Cardiac fibroblast (primary cell): ENCODE measurements around the gene RIT2.

ENCODE experiments used
- DNase-seq, 2 donors: peaks; one replicate each; pipeline versions ENCODE4 v3.0.0 to v3.0.0-alpha.2; 2010; ENCODE audit warnings: low read depth in 2 of 2
- H3K4me3 ChIP-seq, 2 donors: replicated peaks in 1 of 2; 1 replicate in 1 of 2; 2 replicates in 1 of 2; pipeline ENCODE4 v1.5.1; 2011; ENCODE audit warnings: low read depth in 2 of 2, low read length in 2 of 2, mild to moderate bottlenecking in 2 of 2, moderate library complexity in 1 of 2
- TF ChIP-seq, protein P1 (sequence below): IDR thresholded peaks from one replicate; pipeline ENCODE4 v1.5.1; 2011; ENCODE audit warnings: low read depth, mild to moderate bottlenecking, low read length, inconsistent platforms

The RIT2 gene

DNA sequence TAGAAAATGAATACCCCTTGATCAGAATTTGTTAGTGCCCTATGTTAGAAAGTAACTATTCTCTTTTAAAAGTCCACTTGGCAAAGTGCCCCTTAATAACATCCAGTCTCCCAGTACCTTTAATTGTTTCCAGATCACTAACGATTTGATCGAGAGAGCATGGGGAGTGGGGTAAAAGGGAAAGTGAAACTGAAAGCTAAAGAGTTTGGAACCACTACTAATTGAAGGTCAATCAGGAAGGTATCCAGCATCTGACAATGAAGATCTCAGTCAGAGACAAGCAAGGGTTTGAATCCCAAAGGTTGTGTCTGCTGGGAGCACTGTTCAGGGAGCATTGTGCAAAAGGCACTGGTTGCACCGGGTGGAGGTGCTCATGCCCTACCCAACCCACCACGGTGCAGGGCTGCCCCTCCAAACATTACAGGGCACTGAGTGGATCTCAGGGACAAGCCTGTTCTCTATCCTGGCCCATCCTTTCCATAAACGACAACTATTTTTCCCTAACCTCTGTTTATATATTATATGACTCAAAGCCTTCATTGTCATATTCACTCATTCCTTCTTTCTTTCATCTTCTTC is 14.6 kb upstream of the RIT2 start:
- DNase-seq = peak in 1 of 2 donors; percentile 13
- TF ChIP-seq, protein P1, sequence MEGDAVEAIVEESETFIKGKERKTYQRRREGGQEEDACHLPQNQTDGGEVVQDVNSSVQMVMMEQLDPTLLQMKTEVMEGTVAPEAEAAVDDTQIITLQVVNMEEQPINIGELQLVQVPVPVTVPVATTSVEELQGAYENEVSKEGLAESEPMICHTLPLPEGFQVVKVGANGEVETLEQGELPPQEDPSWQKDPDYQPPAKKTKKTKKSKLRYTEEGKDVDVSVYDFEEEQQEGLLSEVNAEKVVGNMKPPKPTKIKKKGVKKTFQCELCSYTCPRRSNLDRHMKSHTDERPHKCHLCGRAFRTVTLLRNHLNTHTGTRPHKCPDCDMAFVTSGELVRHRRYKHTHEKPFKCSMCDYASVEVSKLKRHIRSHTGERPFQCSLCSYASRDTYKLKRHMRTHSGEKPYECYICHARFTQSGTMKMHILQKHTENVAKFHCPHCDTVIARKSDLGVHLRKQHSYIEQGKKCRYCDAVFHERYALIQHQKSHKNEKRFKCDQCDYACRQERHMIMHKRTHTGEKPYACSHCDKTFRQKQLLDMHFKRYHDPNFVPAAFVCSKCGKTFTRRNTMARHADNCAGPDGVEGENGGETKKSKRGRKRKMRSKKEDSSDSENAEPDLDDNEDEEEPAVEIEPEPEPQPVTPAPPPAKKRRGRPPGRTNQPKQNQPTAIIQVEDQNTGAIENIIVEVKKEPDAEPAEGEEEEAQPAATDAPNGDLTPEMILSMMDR = no peak
- peak overlapping the region in 1 of 2 donors; percentile 11 for H3K4me3 ChIP-seq

DNA sequence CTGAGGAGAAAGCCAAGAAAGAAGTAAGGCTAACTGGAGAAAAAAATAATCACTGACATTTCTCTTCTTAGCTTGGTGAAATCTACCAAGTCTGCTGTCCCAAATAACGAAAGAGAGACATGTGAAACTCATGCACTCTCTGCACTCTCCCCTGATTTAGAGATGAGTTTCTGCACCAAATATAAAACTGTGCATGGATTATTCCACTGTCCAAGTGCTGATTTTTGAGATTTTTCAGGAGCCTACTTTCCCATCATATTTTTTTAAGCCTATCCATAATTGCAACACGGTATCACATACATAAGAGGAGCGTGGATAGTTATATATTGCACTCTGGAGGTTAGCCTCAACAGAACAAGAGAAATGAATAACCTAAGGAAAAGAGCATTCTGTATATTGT is 10.0 kb upstream of the RIT2 start:
- TF ChIP-seq, protein P1 = no peak
- H3K4me3 ChIP-seq = no peak overlapping the region
- DNase-seq = no peak

DNA sequence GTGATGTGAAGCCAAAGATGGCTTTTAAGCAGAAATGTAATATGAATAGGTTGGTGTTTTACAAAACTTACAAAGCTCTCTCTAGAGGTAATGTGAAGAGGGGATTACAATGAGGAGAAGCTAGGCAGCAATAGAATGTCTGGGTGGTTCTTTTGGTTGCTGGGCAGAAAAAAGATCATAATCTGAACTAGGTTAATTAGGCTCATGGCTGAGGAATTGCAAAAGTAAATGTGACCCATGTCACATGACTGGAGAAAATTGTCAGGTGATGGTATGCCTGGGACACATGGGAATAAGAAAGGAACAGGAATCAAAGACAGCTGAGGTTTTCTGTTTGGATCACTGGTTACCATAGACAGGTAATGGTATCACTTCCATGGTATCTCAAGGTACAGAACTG is 7.5 kb upstream of the RIT2 start:
- TF ChIP-seq, protein P1 = no peak
- DNase-seq = no peak
- H3K4me3 ChIP-seq = no peak overlapping the region

DNA sequence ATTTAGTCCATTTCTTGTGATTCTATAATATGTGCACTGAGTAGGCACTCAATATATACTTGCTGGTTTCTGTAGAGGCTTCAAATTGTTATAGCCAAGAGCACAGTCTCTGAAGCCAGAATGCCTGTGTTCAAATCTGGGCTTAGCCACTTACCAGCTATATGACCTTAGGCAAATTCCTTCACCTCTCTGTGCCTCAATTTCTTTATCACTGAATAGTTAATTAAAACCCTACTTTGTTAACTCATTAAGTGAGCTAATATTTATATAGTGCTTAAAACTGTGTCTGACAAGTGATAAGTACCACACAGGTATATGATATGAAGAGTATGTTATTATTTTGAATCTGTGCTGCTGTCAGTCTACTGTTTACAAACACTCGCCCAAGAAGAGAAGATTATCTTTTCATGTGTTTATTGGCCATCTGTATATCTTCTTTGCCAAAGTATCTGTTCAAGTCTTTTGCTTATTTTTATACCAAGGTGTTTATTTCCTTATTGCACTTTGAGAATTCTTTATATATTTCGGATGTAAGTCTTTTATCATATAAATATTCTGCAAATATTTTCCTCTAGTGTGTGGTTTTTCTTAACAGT is 1.3 kb upstream of the RIT2 start:
- no peak overlapping the region for H3K4me3 ChIP-seq
- no peak for DNase-seq
- TF ChIP-seq, protein P1 = no peak

DNA sequence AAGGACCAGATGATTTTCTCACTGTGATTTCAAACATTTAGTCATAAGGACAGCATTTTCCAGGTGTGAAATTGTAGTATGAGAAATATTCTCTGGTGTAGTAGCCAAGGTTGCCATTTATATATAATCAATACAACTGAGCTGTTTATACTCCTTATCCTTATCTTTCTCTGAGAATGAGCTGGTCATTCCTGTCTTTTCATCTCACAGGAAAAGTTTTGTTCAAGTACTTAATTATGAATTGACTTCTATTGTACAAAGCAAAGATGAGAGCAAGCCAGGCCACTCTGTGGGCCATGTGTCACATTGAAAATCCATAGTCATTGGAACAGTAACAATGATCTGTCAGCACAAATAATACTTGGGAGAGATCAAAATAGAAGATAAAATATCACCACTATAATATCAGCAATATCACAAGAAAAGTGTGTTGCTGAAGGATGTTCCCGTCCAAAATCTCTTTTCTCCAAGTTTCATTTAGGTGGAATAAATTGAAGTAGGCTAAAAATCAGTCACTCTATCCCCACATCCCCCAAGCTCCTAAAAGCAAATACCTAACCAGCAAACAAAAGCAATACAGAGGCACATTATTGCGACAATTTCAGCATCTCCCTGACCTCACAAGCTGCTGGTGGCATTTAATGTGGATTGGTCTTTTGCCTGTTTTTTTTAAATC is 2.1 kb downstream of the RIT2 start:
- no peak for DNase-seq
- TF ChIP-seq, protein P1 = no peak

DNA sequence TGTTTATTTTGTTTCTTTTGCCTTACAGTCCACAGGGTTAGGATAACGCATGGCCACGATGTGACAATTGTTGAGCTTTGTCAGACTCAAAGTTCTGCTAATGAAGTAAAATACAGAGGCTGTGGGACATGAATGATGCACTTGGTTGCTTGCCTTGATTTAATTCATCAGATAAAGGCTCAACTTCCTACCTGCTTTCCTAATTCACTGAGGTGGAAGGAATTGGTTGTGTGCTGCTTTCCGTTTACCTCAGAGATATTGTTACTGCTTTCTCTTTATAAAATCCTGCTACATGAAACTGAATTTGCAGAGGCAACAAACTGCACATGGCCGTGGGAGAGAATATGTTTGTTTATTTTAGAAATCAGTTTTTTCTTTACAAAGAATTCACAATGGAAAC is 6.6 kb downstream of the RIT2 start:
- no peak for DNase-seq
- no peak overlapping the region for H3K4me3 ChIP-seq
- TF ChIP-seq, protein P1 = no peak

More for the DNA sequence above, 2.1 kb downstream of the RIT2 start:
- H3K4me3 ChIP-seq = no peak overlapping the region
